WTC11 (cell line): Measurements from ENCODE around the gene CNGA3. TPM values are rescaled to one million over a fixed set of nuclear protein-coding genes. Genes with fewer than 3 reads are reported as not detected.

Source experiments
- ATAC-seq: fragments of 200-7000 bp; cut with Tn5 transposase; 2 replicates; pipeline ENCODE4 v1.10.0; 2021; ENCODE audit warnings: mild to moderate bottlenecking, moderate library complexity
- CTCF ChIA-PET: fragments of 300-600 bp; sonication (Branson Sonifier 250); formaldehyde crosslinking; loops from one replicate; lab custom pipeline; 2021; ENCODE audit warnings: antibody characterized with exemption; lab: Charles Lee
- POLR2A ChIA-PET: fragments of 350-600 bp; sonication (Branson Sonifier 250); formaldehyde crosslinking; loops from one replicate; lab custom pipeline; 2021; ENCODE audit warnings: antibody characterized with exemption; lab: Charles Lee
- DNase-seq: peaks from one replicate; pipeline ENCODE4 v3.0.0; 2021; ENCODE audit warnings: low spot score
- H3K27ac Mint-ChIP-seq: 2 replicates; pipeline ENCODE4 v1.8.0; 2021; ENCODE audit warnings: mixed read lengths
- H3K27me3 Mint-ChIP-seq: 2 replicates; pipeline ENCODE4 v1.8.0; 2021; ENCODE audit warnings: low read depth, mild to moderate bottlenecking, moderate library complexity, mixed read lengths
- H3K36me3 Mint-ChIP-seq: 2 replicates; pipeline ENCODE4 v1.8.0; 2021; ENCODE audit warnings: mixed read lengths
- H3K4me1 Mint-ChIP-seq: 2 replicates; pipeline ENCODE4 v1.8.0; 2022; ENCODE audit warnings: mixed read lengths
- H3K4me3 Mint-ChIP-seq: 2 replicates; pipeline ENCODE4 v1.8.0; 2021; ENCODE audit warnings: mild to moderate bottlenecking, moderate library complexity, mixed read lengths
- H3K9me3 Mint-ChIP-seq: 2 replicates; pipeline ENCODE4 v1.8.0; 2021; ENCODE audit warnings: mixed read lengths
- CREB1 ChIP-seq: sonication (generic); formaldehyde crosslinking; IDR thresholded peaks from 2 replicates; pipeline ENCODE4 v1.8.0; 2023; ENCODE audit warnings: mild to moderate bottlenecking, missing genetic modification reagents
- CREM ChIP-seq: sonication (generic); formaldehyde crosslinking; IDR thresholded peaks from 2 replicates; pipeline ENCODE4 v1.8.1; 2022; ENCODE audit warnings: mild to moderate bottlenecking, missing genetic modification reagents, moderate library complexity
- EMX1 ChIP-seq: fragments of 250-450 bp; sonication (Bioruptor Pico); IDR thresholded peaks from 2 replicates; pipeline ENCODE4 v1.8.0; 2021; ENCODE audit warnings: mild to moderate bottlenecking
- ESRRA ChIP-seq: sonication (generic); formaldehyde crosslinking; IDR thresholded peaks from 2 replicates; pipeline ENCODE4 v1.8.1; 2022; ENCODE audit warnings: mild to moderate bottlenecking, missing genetic modification reagents, borderline replicate concordance
- FOXK1 ChIP-seq: sonication (generic); formaldehyde crosslinking; IDR thresholded peaks from 2 replicates; pipeline ENCODE4 v1.8.0; 2022; ENCODE audit warnings: mild to moderate bottlenecking, moderate library complexity, missing genetic modification reagents
- HMGA2 ChIP-seq: fragments of 250-450 bp; sonication (Bioruptor Pico); IDR thresholded peaks from 2 replicates; pipeline ENCODE4 v1.4.0; 2021; ENCODE audit warnings: mild to moderate bottlenecking, moderate library complexity
- NR1H2 ChIP-seq: sonication (generic); formaldehyde crosslinking; IDR thresholded peaks from 2 replicates; pipeline ENCODE4 v1.9.0; 2021; ENCODE audit warnings: mild to moderate bottlenecking, moderate library complexity, missing genetic modification reagents
- OVOL2 ChIP-seq: fragments of 250-450 bp; sonication (Bioruptor Pico); IDR thresholded peaks from 2 replicates; pipeline ENCODE4 v1.9.0; 2021; ENCODE audit warnings: mild to moderate bottlenecking, borderline replicate concordance
- RELA ChIP-seq: sonication (generic); formaldehyde crosslinking; IDR thresholded peaks from 2 replicates; pipeline ENCODE4 v1.8.1; 2022; ENCODE audit warnings: missing genetic modification reagents, mild to moderate bottlenecking, borderline replicate concordance
- TEAD4 ChIP-seq: sonication (generic); formaldehyde crosslinking; IDR thresholded peaks from 2 replicates; pipeline ENCODE4 v1.8.0; 2022; ENCODE audit warnings: mild to moderate bottlenecking, missing genetic modification reagents
- ZNF138 ChIP-seq: sonication (generic); formaldehyde crosslinking; conservative IDR thresholded peaks from 2 replicates; pipeline ENCODE4 v1.8.1; 2022; ENCODE audit warnings: mild to moderate bottlenecking, moderate library complexity, missing genetic modification reagents
- ZNF232 ChIP-seq: sonication (generic); formaldehyde crosslinking; IDR thresholded peaks from 2 replicates; pipeline ENCODE4 v1.8.0; 2022; ENCODE audit warnings: mild to moderate bottlenecking, missing genetic modification reagents
- ZNF263 ChIP-seq: sonication (generic); formaldehyde crosslinking; IDR thresholded peaks from 2 replicates; pipeline ENCODE4 v1.8.1; 2022; ENCODE audit warnings: low read depth, mild to moderate bottlenecking, moderate library complexity, missing genetic modification reagents
- ZNF416 ChIP-seq: fragments of 250-450 bp; sonication (Bioruptor Pico); IDR thresholded peaks from 2 replicates; pipeline ENCODE4 v1.9.0; 2021; ENCODE audit warnings: mild to moderate bottlenecking, inconsistent platforms
- total RNA-seq: library from RNA; stranded (reverse); gene quantifications from 3 replicates; pipeline ENCODE4 v1.2.3, GENCODE V29; 2021
- TF ChIP-seq, protein P1 (sequence below): sonication (generic); formaldehyde crosslinking; IDR thresholded peaks from 2 replicates; pipeline ENCODE4 v1.8.0; 2022; ENCODE audit warnings: missing genetic modification reagents
- TF ChIP-seq, protein P2 (sequence below): fragments of 250-450 bp; sonication (Bioruptor Pico); conservative IDR thresholded peaks from 2 replicates; pipeline ENCODE4 v1.9.0; 2021; ENCODE audit warnings: mild to moderate bottlenecking
- TF ChIP-seq, protein P3 (sequence below): sonication (generic); formaldehyde crosslinking; IDR thresholded peaks from 2 replicates; pipeline ENCODE4 v1.8.1; 2023; ENCODE audit warnings: mild to moderate bottlenecking, missing genetic modification reagents, borderline replicate concordance
- TF ChIP-seq, protein P4 (sequence below): sonication (generic); formaldehyde crosslinking; IDR thresholded peaks from 2 replicates; pipeline ENCODE4 v1.8.1; 2022; ENCODE audit warnings: mild to moderate bottlenecking, missing genetic modification reagents, moderate library complexity, borderline replicate concordance
- TF ChIP-seq, protein P5 (sequence below): sonication (generic); formaldehyde crosslinking; IDR thresholded peaks from 2 replicates; pipeline ENCODE4 v1.8.1; 2023; ENCODE audit warnings: mild to moderate bottlenecking, missing genetic modification reagents, moderate library complexity

The CNGA3 gene
- total RNA-seq, 1 experiment from 2014 or later: not detected

DNA sequence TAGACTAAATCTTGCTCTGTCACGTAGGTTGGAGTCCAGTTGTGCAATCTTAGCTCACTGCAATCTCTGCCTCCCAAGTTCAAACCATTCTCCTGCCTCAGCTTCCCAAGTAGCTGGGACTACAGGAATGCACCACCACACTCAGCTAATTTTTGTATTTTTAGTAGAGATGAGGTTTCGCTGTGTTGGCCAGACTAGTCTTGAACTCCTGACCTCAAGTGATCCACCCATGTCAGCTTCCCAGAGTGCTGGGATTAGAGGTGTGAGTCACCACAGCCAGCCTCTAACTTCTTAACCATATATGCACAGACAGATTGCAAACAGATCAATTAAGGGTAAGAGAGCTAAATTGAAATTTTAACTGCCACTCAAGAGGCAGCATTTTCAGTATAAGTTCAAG is 22.1 kb upstream of the CNGA3 start:
- no peak overlapping the region for H3K4me3 Mint-ChIP-seq
- DNase-seq: no peak
- H3K27me3 Mint-ChIP-seq: peaks cover 9% of the 10 kb centered on the region; the same call in 1 of the 2 replicates
- CTCF ChIA-PET: no interaction called here
- no peak for ATAC-seq
- peaks cover 71% of the 10 kb centered on the region for H3K9me3 Mint-ChIP-seq
- H3K36me3 Mint-ChIP-seq: peaks cover 51% of the 10 kb centered on the region
- H3K27ac Mint-ChIP-seq: no peak overlapping the region
- no peaks in the 10 kb centered on the region for H3K4me1 Mint-ChIP-seq
- TF ChIP-seq EMX1: no peak
- no peak for TF ChIP-seq TEAD4 (CRISPR knock-in tag)
- no peak for TF ChIP-seq ESRRA (CRISPR knock-in tag)
- TF ChIP-seq, all 79 proteins: peak for 0
- POLR2A ChIA-PET: interaction anchor here (0.7 kb wide), 1 partner anchor 69 kb away, joined by 3 read pairs; no protein-coding TSS in a partner anchor

DNA sequence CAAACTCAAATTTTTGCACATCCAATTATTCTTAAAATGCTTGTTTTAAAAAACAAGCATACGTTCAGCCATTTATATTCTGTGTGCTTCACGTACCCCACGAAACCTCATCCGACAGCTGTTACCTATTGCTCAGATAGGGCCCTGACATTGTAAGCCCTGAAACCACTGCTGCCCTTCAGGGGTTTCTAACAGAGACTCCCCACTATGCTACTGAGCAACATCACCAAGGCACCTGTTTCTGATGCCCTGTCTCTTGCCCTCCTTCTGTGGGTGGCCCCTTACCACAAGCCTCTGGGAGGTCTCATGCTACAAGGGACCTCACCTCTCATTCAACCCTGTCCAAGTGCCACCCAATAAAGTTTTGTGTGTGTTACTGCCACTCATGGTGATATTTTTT is 18.5 kb upstream of the CNGA3 start:
- no peak overlapping the region for H3K27ac Mint-ChIP-seq
- H3K9me3 Mint-ChIP-seq: peaks cover 43% of the 10 kb centered on the region
- TF ChIP-seq ZNF416 (CRISPR knock-in tag) (no peak), CREM (CRISPR knock-in tag) (no peak), ZNF138 (no peak), ZNF232 (CRISPR knock-in tag) (no peak), RELA (CRISPR knock-in tag) (no peak), ZNF263 (CRISPR knock-in tag) (no peak), CREB1 (CRISPR knock-in tag) (no peak), HMGA2 (CRISPR knock-in tag) (no peak), FOXK1 (CRISPR knock-in tag) (no peak), OVOL2 (CRISPR knock-in tag) (no peak), NR1H2 (CRISPR knock-in tag) (no peak)
- TF ChIP-seq, protein P1, sequence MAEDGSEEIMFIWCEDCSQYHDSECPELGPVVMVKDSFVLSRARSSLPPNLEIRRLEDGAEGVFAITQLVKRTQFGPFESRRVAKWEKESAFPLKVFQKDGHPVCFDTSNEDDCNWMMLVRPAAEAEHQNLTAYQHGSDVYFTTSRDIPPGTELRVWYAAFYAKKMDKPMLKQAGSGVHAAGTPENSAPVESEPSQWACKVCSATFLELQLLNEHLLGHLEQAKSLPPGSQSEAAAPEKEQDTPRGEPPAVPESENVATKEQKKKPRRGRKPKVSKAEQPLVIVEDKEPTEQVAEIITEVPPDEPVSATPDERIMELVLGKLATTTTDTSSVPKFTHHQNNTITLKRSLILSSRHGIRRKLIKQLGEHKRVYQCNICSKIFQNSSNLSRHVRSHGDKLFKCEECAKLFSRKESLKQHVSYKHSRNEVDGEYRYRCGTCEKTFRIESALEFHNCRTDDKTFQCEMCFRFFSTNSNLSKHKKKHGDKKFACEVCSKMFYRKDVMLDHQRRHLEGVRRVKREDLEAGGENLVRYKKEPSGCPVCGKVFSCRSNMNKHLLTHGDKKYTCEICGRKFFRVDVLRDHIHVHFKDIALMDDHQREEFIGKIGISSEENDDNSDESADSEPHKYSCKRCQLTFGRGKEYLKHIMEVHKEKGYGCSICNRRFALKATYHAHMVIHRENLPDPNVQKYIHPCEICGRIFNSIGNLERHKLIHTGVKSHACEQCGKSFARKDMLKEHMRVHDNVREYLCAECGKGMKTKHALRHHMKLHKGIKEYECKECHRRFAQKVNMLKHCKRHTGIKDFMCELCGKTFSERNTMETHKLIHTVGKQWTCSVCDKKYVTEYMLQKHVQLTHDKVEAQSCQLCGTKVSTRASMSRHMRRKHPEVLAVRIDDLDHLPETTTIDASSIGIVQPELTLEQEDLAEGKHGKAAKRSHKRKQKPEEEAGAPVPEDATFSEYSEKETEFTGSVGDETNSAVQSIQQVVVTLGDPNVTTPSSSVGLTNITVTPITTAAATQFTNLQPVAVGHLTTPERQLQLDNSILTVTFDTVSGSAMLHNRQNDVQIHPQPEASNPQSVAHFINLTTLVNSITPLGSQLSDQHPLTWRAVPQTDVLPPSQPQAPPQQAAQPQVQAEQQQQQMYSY (CRISPR knock-in tag): no peak
- TF ChIP-seq, protein P2, sequence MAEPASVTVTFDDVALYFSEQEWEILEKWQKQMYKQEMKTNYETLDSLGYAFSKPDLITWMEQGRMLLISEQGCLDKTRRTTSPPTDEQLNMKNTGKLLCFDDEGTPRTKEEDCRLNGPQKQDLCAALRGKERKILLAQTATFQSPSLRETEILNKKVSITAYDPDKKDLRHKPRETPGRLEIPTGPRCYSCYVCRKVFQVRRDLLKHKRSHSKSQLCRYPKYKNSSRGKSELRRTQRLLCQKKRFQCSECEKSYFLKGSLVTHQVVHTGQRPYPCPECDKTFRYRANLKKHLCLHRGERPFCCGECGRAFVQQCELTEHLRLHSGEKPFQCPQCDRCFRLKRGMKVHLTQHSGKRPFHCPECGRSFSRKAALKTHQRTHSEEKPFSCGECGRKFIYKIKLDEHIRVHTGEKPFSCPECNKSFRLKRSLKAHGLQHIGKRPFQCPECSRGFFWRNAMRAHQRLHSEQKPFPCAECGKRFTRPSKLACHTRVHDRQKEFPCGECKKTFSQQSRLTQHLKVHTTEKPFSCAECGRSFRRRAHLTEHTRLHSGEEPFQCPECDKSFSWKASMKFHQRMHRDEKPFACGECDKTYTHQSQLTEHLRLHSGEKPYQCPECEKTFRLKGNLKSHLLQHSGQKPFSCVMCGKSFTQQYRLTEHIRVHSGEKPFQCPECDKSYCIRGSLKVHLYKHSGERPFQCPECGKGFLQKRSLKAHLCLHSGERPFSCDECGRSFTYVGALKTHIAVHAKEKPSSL: no peak
- TF ChIP-seq, protein P3, sequence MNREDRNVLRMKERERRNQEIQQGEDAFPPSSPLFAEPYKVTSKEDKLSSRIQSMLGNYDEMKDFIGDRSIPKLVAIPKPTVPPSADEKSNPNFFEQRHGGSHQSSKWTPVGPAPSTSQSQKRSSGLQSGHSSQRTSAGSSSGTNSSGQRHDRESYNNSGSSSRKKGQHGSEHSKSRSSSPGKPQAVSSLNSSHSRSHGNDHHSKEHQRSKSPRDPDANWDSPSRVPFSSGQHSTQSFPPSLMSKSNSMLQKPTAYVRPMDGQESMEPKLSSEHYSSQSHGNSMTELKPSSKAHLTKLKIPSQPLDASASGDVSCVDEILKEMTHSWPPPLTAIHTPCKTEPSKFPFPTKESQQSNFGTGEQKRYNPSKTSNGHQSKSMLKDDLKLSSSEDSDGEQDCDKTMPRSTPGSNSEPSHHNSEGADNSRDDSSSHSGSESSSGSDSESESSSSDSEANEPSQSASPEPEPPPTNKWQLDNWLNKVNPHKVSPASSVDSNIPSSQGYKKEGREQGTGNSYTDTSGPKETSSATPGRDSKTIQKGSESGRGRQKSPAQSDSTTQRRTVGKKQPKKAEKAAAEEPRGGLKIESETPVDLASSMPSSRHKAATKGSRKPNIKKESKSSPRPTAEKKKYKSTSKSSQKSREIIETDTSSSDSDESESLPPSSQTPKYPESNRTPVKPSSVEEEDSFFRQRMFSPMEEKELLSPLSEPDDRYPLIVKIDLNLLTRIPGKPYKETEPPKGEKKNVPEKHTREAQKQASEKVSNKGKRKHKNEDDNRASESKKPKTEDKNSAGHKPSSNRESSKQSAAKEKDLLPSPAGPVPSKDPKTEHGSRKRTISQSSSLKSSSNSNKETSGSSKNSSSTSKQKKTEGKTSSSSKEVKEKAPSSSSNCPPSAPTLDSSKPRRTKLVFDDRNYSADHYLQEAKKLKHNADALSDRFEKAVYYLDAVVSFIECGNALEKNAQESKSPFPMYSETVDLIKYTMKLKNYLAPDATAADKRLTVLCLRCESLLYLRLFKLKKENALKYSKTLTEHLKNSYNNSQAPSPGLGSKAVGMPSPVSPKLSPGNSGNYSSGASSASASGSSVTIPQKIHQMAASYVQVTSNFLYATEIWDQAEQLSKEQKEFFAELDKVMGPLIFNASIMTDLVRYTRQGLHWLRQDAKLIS (CRISPR knock-in tag): no peak
- TF ChIP-seq, protein P4, sequence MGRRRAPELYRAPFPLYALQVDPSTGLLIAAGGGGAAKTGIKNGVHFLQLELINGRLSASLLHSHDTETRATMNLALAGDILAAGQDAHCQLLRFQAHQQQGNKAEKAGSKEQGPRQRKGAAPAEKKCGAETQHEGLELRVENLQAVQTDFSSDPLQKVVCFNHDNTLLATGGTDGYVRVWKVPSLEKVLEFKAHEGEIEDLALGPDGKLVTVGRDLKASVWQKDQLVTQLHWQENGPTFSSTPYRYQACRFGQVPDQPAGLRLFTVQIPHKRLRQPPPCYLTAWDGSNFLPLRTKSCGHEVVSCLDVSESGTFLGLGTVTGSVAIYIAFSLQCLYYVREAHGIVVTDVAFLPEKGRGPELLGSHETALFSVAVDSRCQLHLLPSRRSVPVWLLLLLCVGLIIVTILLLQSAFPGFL (CRISPR knock-in tag): no peak
- TF ChIP-seq, protein P5, sequence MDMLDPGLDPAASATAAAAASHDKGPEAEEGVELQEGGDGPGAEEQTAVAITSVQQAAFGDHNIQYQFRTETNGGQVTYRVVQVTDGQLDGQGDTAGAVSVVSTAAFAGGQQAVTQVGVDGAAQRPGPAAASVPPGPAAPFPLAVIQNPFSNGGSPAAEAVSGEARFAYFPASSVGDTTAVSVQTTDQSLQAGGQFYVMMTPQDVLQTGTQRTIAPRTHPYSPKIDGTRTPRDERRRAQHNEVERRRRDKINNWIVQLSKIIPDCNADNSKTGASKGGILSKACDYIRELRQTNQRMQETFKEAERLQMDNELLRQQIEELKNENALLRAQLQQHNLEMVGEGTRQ (CRISPR knock-in tag): no peak
- no peak for DNase-seq
- H3K4me1 Mint-ChIP-seq: peaks cover 8% of the 10 kb centered on the region
- ATAC-seq: no peak
- H3K36me3 Mint-ChIP-seq: peaks cover 18% of the 10 kb centered on the region
- H3K4me3 Mint-ChIP-seq: no peak overlapping the region
- peaks cover 27% of the 10 kb centered on the region for H3K27me3 Mint-ChIP-seq
- ChIA-PET CTCF (no interaction called here), POLR2A (no interaction called here)
